Measurements from ENCODE around the gene PTPRM.

The PTPRM gene

DNA sequence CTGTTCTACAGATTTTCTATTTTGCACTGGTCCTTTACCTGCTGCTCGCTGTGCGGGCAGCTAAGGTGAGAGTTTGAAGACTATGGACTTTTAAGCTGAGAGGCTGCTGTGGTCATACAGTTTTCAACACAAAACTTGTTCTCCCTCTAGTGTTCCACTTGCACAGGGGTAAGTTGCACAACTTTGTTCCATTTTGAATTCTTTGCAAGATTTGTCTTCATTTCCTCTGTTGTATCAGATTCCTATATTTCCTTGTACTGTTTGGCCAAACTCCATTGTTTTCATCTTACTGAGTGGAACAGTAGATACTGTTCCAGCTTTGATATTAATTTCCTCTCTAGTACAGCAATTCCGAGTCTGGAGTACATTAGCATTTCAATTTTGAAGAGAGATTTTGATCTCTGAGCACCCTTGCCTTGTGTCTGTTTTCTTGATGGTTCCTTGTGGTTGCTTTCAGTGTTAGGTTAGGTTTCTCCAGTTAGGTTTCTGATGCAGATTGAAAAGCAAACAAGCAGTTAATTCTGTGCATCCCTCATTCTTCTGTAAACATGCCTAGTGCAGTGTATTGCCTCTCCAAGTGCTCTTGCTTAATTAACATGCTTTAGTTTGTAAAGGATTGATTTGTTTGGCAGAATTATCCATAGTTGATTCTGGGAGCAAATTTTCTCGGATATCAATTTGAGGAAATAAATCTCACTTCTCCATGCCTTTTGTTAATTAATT lies 188.8 kb downstream of the PTPRM start:
- no peak for DNase-seq (ENCODE audit: low spot score)

DNA sequence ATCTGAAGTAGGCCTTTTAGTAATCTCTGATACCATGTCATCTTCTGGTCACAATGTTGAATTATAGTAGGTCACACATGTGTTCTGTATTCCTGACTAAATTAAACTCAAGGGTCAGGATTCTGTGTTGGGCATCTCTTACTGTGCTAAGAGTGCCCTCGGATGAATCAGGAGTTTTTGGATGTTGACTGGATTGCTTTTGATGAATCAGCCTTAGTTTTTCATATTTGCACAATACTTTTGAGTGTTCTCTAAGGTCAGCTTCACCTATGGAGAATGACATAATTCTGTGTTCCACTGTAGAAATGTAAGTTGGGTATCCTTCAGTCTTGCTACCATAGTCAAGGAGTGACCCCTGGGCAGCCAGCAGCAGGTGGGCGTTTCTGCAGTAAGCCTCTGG lies 190.1 kb downstream of the PTPRM start:
- no peak for DNase-seq (ENCODE audit: low spot score)

DNA sequence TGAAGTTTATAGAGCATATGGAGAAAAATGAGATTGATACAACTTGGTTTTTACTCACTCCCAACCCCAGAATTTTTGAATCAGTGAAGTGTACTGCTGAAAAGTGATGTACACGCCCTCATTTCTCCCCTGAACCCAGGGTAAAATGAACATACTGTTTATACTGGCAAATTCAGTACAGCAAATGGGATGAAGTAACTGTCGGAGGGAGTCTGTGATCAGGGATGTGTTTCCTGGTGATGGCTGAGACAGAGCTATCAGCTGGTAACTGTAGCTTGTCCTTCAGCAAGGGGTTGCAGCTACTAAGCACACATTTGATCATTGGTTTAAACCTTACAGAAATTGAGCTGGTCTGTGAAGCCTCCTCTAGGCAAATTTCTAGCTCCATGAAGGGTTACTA lies 191.6 kb downstream of the PTPRM start:
- DNase-seq (ENCODE audit: low spot score), result no peak

DNA sequence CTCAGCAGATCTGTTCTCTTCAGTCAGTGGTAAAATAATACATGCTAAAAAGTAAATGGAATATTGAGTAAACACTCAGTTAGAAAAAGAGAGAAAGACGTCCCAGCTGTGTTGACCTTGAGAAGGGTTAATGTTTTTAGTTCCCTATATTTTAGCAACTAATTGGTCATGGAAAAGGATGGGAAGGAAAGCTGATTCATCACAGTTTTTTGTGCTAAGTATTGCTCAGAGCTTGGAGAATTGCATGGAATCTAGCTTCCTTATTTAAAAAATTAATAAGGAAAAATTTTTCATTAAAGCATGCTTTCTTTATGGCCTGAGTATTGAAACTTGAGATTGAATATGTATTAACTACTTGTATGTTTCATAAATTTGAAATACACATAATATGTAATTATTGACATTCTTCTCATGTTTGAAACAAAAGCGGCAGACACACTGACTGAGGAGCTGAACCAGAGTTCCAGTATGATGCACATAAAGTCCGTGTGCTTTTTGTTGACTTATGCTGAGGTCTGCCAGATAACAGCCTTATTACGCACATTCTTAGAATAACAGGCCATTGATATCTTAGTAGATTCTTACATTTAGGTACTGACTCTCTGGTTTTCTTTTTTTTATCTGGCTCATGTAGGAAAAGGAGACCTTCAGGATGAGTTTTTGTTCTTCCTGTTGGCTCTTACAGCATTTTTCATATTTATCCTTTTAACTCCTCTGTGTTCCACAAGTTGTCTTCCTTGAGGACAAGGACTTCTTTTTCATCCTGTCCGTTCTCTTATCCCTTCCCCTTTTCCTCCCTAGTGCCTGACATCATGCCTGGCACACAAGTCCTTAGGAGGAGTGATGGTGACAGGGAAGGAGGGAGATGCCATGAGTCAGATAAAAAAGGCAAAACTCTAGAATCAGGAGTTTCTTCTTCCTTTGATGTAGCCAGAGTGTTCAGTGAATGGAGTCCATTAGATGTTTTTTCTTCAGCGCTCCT lies 194.1 kb downstream of the PTPRM start:
- DNase-seq (ENCODE audit: low spot score), result no peak

DNA sequence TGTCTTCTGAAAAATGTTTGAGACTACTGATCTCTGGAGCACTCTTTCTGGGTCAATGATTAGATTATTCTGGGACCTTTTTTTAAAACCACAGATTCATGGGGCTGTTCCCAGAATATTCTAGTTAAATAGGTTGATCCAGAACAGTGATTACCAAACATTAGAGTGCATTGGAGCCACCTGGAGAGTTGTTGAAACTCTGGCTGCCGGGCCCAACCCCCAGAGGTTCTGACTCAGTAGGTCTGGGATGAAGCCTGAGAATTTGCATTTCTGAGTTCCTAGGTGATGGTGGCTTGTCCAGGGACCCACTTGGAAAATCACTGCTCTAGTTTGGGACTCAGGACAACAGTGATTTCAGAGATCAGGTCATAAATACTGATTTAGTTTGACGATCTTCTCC lies 197.3 kb downstream of the PTPRM start:
- DNase-seq (ENCODE audit: low spot score), result no peak

DNA sequence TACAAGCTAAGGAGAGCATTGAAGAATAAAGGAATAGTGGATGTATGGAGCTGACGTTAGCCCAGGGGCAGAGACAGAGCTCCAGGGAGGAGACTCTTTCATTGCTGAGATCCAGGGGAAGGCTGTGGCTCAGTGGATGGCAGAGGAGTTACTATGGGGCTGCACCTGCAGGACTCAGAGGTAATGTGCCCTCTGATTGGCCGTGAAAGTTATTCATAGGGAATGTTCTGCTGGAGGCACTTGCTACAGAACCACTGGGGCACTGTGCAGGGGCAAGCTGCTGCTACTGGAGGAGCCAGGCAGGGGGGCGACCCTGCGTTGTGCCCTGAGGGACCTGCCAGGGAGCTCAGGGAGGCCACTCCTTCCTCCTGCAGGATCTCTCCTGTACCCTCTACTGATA lies 199.2 kb downstream of the PTPRM start:
- no peak for DNase-seq (ENCODE audit: low spot score)

DNA sequence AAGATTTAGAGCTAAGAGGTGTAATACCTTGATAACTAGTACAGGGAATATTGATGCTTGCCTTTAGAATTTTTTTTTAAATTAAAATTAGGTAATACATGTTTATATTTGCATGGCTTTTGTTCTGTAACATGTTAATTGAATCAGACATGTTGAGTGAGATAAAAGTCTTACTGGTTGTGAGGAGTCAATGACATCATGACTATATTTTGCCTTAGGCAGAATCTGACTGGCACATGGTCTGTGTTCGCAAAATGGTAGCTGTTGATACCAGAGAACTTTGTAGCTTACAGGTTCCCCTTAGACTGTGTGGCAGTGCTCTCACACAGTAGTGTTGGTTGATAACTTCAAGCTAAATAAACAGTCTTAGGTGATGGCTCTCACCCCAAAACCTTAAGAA lies 199.7 kb downstream of the PTPRM start:
- no peak for DNase-seq (ENCODE audit: low spot score)

DNA sequence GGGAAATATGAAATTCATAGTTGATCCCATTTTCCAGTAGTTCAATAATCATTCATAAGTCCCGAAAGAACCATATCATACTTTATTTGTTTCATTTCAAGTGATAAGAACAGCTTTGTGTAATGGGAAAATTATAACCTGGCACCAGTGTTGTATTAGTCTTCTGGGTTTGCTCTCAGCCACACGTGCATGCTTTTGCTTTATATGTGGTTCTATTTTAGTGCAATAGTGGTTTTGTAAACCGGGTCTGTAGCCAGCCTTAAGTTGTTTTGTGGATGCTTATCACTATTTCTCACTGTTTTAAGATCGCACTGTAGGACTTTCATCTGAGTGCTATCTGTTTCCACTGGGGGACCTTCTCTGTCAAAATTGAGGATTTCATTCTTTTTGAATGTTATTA lies 203.8 kb downstream of the PTPRM start:
- no peak for DNase-seq (ENCODE audit: low spot score)

DNA sequence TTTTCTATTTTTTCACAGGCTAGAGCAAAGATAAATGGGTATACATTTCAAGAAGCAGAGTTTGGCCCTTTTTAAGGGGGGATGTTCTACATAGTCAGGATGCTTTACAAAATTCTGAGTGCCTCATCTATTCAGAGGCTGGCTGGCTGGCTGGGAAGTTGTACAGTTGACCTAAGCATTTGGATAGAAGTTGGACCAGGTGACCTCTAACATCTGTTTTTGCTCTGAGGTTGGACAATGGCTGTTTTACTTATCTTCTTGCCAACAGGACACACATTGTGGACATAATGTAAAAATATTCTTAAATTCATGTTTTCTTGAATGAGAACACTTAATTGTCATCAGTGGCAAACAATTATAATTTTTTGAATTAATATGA lies 205.4 kb downstream of the PTPRM start:
- DNase-seq (ENCODE audit: low spot score), result no peak

DNA sequence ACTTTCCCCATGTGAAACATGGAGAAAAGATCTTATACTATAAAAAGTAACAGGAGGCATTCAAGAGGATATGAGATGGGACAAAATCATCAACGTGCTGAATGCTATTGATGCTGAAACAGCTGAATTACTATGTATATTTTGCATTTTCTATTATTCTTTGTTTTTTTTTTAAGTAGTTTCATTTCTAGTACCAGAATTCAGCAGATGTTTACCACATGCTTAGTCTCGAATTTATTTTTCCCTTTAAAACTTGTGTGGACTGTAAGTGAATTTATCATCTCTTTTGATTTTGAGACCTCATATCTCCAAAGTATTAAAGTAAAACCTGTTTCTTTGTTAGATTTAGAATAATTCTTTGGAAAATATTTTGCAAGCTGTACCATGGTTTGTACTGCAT lies 205.8 kb downstream of the PTPRM start:
- DNase-seq (ENCODE audit: low spot score), result no peak

DNA sequence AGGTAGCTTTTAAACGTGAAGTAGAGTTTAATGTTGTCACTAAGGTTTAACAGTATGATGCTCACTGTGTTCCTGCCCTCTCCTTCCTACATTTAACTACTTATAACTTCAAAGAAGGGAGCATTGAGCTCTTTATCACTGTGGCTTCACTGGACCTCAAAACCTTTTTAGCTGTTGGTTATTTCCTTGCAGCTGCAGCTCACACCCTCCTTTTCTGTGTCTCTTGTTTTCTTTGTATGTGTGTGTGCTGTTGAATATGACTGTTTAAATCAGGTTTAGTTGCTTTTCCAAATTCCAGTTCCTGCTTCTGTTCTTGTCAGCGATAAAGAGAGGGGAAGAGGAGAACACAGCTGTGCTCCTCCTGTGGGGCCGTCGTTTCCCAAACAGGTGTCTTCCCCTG lies 208.0 kb downstream of the PTPRM start:
- no peak for DNase-seq (ENCODE audit: low spot score)

DNA sequence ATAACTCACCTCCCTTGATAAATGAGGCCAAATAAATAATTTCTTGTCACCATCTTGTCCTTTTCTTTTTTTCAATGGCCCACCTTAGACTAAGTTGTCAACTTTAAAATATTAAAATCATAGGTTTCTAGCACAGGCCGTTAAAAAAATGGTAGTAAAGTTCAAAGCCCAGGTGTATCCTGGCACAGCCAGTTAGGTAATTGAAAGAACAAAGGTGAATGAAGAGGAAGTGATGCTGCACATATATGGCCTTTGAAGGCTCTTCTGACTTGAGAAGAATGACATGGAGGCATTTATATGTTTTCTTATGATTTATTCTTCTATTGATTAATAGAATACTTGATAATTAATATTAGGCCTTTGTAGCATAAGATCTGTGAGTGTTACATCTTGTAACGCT lies 208.7 kb downstream of the PTPRM start:
- DNase-seq (ENCODE audit: low spot score), result no peak

DNA sequence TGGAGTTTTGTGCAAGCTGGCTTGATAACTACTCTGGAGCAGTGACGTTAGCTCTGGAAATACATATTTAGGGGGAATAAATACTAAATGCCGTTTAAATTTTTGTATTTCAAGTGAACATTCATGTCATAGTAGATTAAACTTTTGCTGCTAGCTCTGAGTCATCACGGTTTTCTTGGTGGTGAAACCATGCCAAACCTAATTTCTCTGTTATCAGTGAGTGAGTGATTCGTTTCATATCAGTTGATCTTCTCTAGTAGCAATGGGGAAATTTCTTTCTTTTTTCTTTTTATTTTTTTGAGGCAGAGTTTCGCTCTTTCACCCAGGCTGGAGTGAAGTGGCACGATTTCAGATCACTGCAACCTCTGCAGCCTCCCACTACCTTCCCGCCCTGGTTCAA lies 211.1 kb downstream of the PTPRM start:
- DNase-seq (ENCODE audit: low spot score), result no peak

DNA sequence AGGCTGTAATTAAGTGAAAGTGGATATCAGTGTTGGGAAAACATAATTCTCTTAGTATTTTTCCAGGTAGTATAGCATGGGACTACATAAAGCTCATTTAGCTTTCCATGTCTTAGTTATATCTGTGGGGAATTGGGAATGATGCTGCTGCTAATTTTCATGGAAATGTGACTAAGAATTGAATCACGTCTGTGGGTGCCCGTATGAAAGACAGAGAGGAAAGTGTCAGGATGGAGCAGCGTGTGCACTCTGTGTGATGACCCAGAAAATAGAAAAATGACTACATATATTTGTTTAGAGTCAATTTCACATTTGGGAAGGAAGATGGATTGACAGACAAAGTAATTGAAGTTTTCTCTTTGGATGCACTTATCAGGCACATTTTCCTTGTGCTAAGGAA lies 212.1 kb downstream of the PTPRM start:
- no peak for DNase-seq (ENCODE audit: low spot score)

DNA sequence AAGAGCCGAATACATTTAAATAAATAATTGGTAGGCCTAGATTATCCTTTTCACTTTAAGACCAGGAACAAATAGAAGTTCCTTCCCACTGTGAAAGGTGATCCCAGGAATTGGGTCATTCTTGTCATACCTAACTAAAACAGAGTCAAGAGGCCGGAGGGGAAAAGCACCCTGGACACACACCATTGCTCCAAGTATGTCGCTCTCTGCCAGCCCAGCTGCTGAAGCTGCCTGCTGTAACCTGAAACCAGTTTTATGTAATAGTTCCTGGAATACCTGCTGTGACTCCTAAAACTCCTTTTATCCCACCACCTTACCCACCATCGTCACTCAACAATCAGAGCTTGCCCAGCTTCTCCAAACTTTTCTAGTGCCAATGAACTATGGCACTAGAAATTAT lies 217.1 kb downstream of the PTPRM start:
- no peak for DNase-seq (ENCODE audit: low spot score)

DNA sequence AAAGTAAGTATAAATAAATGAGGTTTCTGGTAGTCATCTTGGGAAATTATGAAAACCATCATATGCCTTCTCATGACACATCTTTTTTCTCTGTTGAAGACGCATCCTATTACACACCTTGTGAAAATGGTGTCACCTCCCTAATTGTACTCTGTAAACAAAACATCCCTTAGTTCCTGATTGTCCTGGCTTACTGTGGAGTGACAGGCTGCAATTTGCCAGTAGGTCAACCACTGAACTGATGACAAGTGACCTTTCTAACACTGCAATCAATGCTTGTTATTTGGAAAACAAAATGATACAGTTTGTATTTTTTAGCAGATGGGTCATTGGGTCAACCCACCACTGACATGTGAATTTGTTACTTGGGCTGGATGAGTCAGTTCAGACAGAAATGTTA lies 219.5 kb downstream of the PTPRM start:
- DNase-seq (ENCODE audit: low spot score), result no peak

DNA sequence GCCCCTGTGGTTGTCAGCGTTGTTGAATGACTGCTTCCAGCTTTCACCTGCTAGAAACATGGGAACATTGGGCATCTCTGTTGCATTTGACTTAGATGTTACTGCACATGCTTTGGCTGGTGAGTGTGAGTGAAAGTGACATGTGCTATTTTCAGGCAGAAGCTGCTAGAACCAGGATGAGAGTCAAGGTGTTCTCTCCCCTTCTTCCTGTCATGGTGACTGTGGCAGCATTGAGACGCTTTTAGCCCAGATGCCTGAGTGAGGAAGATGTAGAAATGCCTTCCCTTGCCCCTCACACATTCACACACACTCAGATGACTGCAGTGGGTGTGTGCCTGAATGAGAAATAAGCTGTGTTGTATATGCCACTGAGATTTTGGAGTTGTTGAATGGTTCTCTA lies 220.2 kb downstream of the PTPRM start:
- no peak for DNase-seq (ENCODE audit: low spot score)

DNA sequence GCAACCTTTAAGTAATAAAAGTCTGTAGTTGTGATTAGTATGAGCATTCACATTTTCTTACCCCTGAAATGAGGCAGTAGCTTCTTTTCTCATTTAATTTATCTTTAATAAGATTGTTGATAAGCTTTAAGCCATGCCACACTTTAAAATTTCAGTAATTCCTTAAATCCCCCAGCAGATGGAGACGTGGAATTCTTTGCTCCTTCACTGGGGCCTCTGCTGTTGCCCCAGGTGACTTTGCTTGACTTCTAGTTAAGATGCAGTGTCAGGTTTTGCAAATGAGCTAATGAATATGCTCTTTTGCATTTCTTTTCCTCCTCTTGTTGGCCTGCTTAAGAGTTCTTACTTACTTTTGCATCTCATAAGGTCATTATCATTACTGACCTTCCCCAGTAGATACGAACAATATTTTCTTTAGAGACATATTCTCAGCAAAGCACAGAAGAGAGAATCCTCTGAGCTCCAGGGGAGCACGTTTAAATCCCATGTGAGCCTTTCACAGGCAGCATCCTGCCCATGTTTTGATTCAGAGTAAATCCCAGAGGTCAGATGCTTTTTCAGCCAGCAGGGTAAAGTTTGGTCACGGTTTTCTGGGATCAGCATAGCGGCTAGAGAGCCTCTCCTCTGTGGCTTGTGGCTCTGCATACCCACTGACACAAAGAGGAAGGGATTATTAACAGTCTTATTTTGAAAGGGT lies 222.9 kb downstream of the PTPRM start:
- peak; percentile 28 for DNase-seq (ENCODE audit: low spot score)

DNA sequence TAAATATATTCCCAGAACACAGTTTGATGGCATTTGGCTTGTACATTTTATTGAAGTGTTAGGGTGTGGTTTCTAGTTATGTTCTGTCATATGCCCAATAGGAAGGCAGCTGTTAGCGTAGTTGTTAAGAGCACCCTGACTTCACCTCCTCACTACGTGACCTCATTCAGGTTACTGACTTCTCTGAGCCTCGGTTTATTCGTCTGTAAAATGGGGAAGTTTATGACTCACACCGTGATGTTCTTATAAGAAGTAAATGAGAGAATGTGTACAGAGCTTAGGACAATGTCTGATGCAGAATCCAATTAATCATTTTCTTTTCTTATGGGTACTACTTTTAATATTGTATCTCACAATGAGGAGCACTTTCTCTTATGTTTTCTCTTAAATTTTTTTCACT lies 226.0 kb downstream of the PTPRM start:
- no peak for DNase-seq (ENCODE audit: low spot score)

DNA sequence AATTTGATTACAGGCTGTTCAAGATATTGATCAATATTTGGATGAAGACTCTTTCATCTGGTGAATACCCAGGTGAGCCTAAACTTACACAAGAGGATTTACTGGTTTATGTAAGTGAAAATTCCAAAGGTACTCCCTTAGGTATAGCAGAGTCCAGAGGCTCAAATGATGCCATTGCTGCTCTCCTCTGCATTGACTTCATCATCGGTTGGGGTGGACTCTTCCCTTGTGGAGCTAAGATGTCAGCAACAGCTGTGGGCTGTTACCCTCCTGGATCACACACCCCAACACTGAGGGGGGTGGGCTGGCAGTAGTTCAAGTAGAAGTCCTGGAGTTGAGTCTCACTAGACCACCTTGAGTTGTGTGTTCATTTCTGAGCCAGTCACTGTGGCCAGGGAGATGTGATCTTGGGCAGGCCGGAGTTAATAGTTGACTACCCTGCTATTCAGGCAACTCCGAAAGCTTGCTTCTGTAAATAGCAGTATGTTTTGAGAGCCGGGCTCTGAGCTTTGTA lies 236.9 kb downstream of the PTPRM start:
- DNase-seq (ENCODE audit: low spot score), result no peak

DNA sequence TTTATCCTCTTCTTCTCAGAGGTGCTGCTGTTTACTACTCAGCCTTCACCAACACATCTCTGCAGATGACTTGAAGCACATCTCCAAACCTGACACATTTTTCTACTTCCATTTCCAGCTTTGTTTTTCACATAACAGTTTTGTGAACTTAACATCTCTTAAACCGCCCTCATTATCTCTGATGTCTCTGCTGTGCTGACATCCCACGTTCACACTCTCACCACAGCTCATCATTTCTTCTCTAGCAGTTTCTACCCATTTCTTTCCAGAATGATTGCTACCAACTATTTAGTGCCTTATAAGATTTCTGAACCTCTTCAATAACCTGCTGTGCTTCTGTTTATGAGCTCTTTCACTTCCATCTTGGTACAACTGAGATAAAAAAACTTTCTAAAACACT lies 238.0 kb downstream of the PTPRM start:
- no peak for DNase-seq (ENCODE audit: low spot score)

DNA sequence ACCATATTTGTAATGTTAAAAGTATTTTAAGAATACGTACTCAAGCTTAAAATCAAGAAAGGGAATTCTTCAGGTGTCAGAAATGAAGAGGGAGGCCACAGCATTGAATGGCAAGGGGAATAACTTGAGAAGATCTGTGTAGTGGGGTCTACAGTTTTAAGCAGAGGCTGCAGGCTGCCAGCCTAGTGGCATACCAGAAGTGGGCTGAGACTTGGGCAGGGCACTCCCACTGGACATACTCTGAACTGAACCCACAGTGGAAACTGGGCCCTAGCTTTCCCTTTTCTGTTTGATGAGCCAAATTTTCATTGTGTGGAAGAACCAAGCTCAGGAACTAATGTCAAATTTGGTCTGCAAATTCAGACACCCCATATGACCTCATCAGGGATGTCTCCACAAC lies 238.8 kb downstream of the PTPRM start:
- no peak for DNase-seq (ENCODE audit: low spot score)
